NOMO-1 (cell line): ENCODE data around the gene CFAP299.
A peak's percentile ranks its signal among the peaks of the same experiment; 100 is the strongest.
"Not testable (repeated sequence)": the region's sequence is repeated elsewhere in the genome, so short reads cannot be mapped to it uniquely, and the experiment has no call there.

ENCODE experiments used
- DNase-seq, 2 experiments: peaks; one replicate each; lab custom pipeline; 2025; ENCODE audit not compliant: unreplicated experiment in 2 of 2; lab: John Stamatoyannopoulos, UW

CFAP299 gene

GRCh38 chr4:80586716-80587115 lies 251.2 kb downstream of the CFAP299 start:
- no peak for DNase-seq

- no peak for DNase-seq
Measured at GRCh38 chr4:80587871-80588385, 252.4 kb downstream of the CFAP299 start.

GRCh38 chr4:80592950-80593349 lies 257.4 kb downstream of the CFAP299 start:
- DNase-seq, result peak in 1 of 2 experiments; percentile 55

- DNase-seq, result no peak
Measured at GRCh38 chr4:80594701-80595100, 259.2 kb downstream of the CFAP299 start.

- DNase-seq, result no peak
Measured at GRCh38 chr4:80608281-80608980, 272.9 kb downstream of the CFAP299 start.

- DNase-seq, result no peak
Measured at GRCh38 chr4:80610199-80610598, 274.7 kb downstream of the CFAP299 start.

- DNase-seq, result no peak
Measured at GRCh38 chr4:80610845-80611677, 275.5 kb downstream of the CFAP299 start.

- DNase-seq, result no peak
Measured at GRCh38 chr4:80611678-80611979, 276.1 kb downstream of the CFAP299 start.

- no peak for DNase-seq
Measured at GRCh38 chr4:80613470-80613869, 277.9 kb downstream of the CFAP299 start.

- DNase-seq, result no peak
Measured at GRCh38 chr4:80614319-80614718, 278.8 kb downstream of the CFAP299 start.

GRCh38 chr4:80615099-80615498 lies 279.6 kb downstream of the CFAP299 start:
- DNase-seq, result no peak

GRCh38 chr4:80619070-80619674 lies 283.6 kb downstream of the CFAP299 start:
- DNase-seq, result no peak

GRCh38 chr4:80631861-80632260 lies 296.3 kb downstream of the CFAP299 start:
- DNase-seq, result no peak

- DNase-seq, result no peak
Measured at GRCh38 chr4:80637190-80637589, 301.7 kb downstream of the CFAP299 start.

- no peak for DNase-seq
Measured at GRCh38 chr4:80646061-80646460, 310.5 kb downstream of the CFAP299 start.

- no peak for DNase-seq
Measured at GRCh38 chr4:80655662-80656061, 320.1 kb downstream of the CFAP299 start.

GRCh38 chr4:80670118-80670517 lies 334.6 kb downstream of the CFAP299 start:
- DNase-seq, result not testable (repeated sequence)

- DNase-seq, result no peak
Measured at GRCh38 chr4:80678413-80678812, 342.9 kb downstream of the CFAP299 start.

GRCh38 chr4:80680934-80681333 lies 345.4 kb downstream of the CFAP299 start:
- no peak for DNase-seq

GRCh38 chr4:80685214-80685613 lies 349.7 kb downstream of the CFAP299 start:
- DNase-seq, result no peak

- DNase-seq, result not testable (repeated sequence)
Measured at GRCh38 chr4:80687736-80688135, 352.2 kb downstream of the CFAP299 start.

- no peak for DNase-seq
Measured at GRCh38 chr4:80694171-80694570, 358.6 kb downstream of the CFAP299 start.
